ENCODE measurements around the gene RDX. TPM values are rescaled to one million over a fixed set of nuclear protein-coding genes. Genes with fewer than 3 reads are reported as not detected.

The RDX gene
- total and polyA plus RNA-seq, 2 of the 4 experiments (the other 2 are of a cell fraction): 61.1 to 72.4 TPM

DNA sequence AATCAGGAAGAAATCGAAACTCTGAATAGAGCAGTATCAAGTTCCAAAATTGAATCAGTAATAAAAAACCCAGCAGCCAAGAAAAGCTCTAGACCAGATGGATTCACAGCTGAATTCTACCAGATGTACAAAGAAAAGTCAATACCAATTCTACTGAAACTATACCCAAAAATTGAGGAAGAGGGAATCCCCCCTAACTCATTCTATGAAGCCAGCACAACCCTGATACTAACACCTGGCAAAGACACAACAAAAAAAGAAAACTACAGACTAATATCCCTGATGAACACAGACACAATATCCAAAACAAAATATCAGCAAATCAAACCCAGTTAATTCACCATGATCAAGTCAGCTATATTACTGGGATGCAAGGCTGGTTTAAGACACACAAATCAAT, 105.5 kb downstream of the RDX start:
- POLR2A ChIA-PET (ENCODE audit: unreplicated experiment): no interaction called here
- no peaks in the 10 kb centered on the region; a peak in 1 of 4 replicates for H3K79me1 ChIP-seq (ENCODE audit: low read depth in 1 of 2, low read length in 2 of 2)
- H3K4me3 ChIP-seq (ENCODE audit: insufficient read depth, low read depth, low read length): no peak overlapping the region
- CTCF ChIA-PET: no interaction called here
- no peak overlapping the region for H2BK20ac ChIP-seq (ENCODE audit: low read depth, low read length)
- H4K20me1 ChIP-seq (ENCODE audit: insufficient read depth, low read length): no peaks in the 10 kb centered on the region
- no peak overlapping the region for H4K91ac ChIP-seq (ENCODE audit: insufficient read depth, low read depth, low read length)
- H3K36me3 ChIP-seq (ENCODE audit: control insufficient read depth, insufficient read depth, low read length): no peaks in the 10 kb centered on the region
- no peak overlapping the region for H2BK15ac ChIP-seq (ENCODE audit: low read depth, low read length)
- H3K27ac ChIP-seq (ENCODE audit: insufficient read depth, low read length): no peak overlapping the region
- H3K4me1 ChIP-seq (ENCODE audit: control insufficient read depth, insufficient read depth, low read length): peaks cover 15% of the 10 kb centered on the region
- no peak overlapping the region for H3K18ac ChIP-seq (ENCODE audit: low read depth, low read length)
- no peak for DNase-seq
- TF ChIP-seq MXI1 (IDR thresholded peaks at IDR 0.05; ENCODE audit: borderline replicate concordance, low read depth, low read length) (no peak), RFX5 (IDR thresholded peaks at IDR 0.05; ENCODE audit: low read depth, low read length) (no peak), FOS (IDR thresholded peaks at IDR 0.05; ENCODE audit: low read depth, low read length) (no peak), NFE2L2 (IDR thresholded peaks at IDR 0.05; ENCODE audit: low read depth, low read length) (no peak), SMC3 (IDR thresholded peaks at IDR 0.05; ENCODE audit: low read depth, low read length) (no peak)
- TF ChIP-seq, protein P1, sequence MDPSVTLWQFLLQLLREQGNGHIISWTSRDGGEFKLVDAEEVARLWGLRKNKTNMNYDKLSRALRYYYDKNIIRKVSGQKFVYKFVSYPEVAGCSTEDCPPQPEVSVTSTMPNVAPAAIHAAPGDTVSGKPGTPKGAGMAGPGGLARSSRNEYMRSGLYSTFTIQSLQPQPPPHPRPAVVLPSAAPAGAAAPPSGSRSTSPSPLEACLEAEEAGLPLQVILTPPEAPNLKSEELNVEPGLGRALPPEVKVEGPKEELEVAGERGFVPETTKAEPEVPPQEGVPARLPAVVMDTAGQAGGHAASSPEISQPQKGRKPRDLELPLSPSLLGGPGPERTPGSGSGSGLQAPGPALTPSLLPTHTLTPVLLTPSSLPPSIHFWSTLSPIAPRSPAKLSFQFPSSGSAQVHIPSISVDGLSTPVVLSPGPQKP (IDR thresholded peaks at IDR 0.05; ENCODE audit: borderline replicate concordance, low read depth, low read length): no peak
- no peak overlapping the region for H2AK5ac ChIP-seq (ENCODE audit: low read depth, low read length)
- H3K9me3 ChIP-seq (ENCODE audit: control insufficient read depth, insufficient read depth, low read length): no peaks in the 10 kb centered on the region
- no peak overlapping the region for H2BK5ac ChIP-seq (ENCODE audit: low read depth, low read length, poor library complexity, severe bottlenecking)
- H3K9ac ChIP-seq (ENCODE audit: low read depth, low read length): no peak overlapping the region
- peaks cover 10% of the 10 kb centered on the region for H3K9me1 ChIP-seq (ENCODE audit: insufficient read depth, low read length)
- H4K5ac ChIP-seq (ENCODE audit: low read depth, low read length): no peak overlapping the region
- H2BK120ac ChIP-seq (ENCODE audit: low read depth, low read length): no peak overlapping the region
- no TSS peak for BruUV-seq (replicated peaks)
- H3K27me3 ChIP-seq (ENCODE audit: control insufficient read depth, insufficient read depth, low read length): no peaks in the 10 kb centered on the region
- no peak overlapping the region for H3K56ac ChIP-seq (ENCODE audit: extremely low read depth, insufficient read depth, low read length)
- no peak overlapping the region for H3K4ac ChIP-seq (ENCODE audit: low read depth, low read length)
- H3K23ac ChIP-seq (ENCODE audit: low read depth, low read length): no peak overlapping the region
- no peak for ATAC-seq (ENCODE audit: low read depth)
- no peak overlapping the region for H2AK9ac ChIP-seq (replicated peaks; ENCODE audit: low read depth, low read length, poor library complexity)
- no CpG with 5 or more reads among the region's 1 CpG for WGBS, 2 experiments (ENCODE audit: extremely low coverage in 2 of 2, insufficient read length in 1 of 2)
- no peak overlapping the region for H3K14ac ChIP-seq (replicated peaks; ENCODE audit: low read depth, low read length)
- dilution Hi-C loops (cut with HindIII; ENCODE audit: low sequenced_read_pairs, unreplicated experiment) (no loop called here), intact Hi-C loops (cut with micrococcal nuclease) (loop anchor here (10.0 kb wide), 1 partner anchor 336 kb away; no protein-coding TSS in a partner anchor), in situ Hi-C loops (cut with MboI; ENCODE audit: low sequenced_read_pairs) (loop anchor here (25.0 kb wide), 1 partner anchor 229 kb away; no protein-coding TSS in a partner anchor)
- no peak overlapping the region for H2AFZ ChIP-seq (replicated peaks; ENCODE audit: low read length, poor library complexity)
- no peak overlapping the region for H3K4me2 ChIP-seq (ENCODE audit: low read depth, low read length)
- no peak overlapping the region for H4K8ac ChIP-seq (ENCODE audit: low read depth in 2 of 2, low read length in 2 of 2)
